Measurements from ENCODE around the gene PLPPR1.

GRCh38 chr9:101225271-101225670, 196.7 kb downstream of the PLPPR1 start:
- TF ChIP-seq CHD2 (IDR thresholded peaks at IDR 0.05; ENCODE audit: low read length, partially characterized antibody) (no peak), RFX5 (IDR thresholded peaks at IDR 0.05; ENCODE audit: low read length) (no peak)
